Thyroid gland (tissue), 4 donors: ENCODE data around the gene KANSL2.

Source experiments
- POLR2A ChIP-seq, 2 donors: fragments of 450-650 bp; IDR thresholded peaks; one replicate each; pipeline ENCODE4 v1.6.1; 2017; ENCODE audit warnings: antibody characterized with exemption in 2 of 2, mild to moderate bottlenecking in 2 of 2, moderate library complexity in 1 of 2
- TF ChIP-seq, protein P1 (sequence below), 6 experiments: fragments of 200-600 bp in 3 of 6; fragments of 450-650 bp in 3 of 6; sonication (generic) in 3 of 6; IDR thresholded peaks; one replicate each; pipeline ENCODE4 v1.5.1; 2016 to 2019; ENCODE audit warnings: antibody characterized with exemption in 6 of 6, mild to moderate bottlenecking in 2 of 6, inconsistent platforms in 1 of 6, moderate library complexity in 1 of 6

GRCh38 chr12:48659863-48660262 is 22.2 kb downstream of the KANSL2 start:
- TF ChIP-seq POLR2A (IDR thresholded peaks at IDR 0.05): no peak
- TF ChIP-seq, protein P1, sequence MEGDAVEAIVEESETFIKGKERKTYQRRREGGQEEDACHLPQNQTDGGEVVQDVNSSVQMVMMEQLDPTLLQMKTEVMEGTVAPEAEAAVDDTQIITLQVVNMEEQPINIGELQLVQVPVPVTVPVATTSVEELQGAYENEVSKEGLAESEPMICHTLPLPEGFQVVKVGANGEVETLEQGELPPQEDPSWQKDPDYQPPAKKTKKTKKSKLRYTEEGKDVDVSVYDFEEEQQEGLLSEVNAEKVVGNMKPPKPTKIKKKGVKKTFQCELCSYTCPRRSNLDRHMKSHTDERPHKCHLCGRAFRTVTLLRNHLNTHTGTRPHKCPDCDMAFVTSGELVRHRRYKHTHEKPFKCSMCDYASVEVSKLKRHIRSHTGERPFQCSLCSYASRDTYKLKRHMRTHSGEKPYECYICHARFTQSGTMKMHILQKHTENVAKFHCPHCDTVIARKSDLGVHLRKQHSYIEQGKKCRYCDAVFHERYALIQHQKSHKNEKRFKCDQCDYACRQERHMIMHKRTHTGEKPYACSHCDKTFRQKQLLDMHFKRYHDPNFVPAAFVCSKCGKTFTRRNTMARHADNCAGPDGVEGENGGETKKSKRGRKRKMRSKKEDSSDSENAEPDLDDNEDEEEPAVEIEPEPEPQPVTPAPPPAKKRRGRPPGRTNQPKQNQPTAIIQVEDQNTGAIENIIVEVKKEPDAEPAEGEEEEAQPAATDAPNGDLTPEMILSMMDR (IDR thresholded peaks at IDR 0.05): no peak
